ENCODE data around the gene CFTR. TPM values are rescaled to one million over a fixed set of nuclear protein-coding genes. Genes with fewer than 3 reads are reported as not detected.

CFTR gene
- total RNA-seq, 1 experiment from 2014 or later = not detected

GRCh38 chr7:117685795-117686194, 206.0 kb downstream of the CFTR start:
- TF ChIP-seq CTCF (IDR thresholded peaks at IDR 0.05 in 2 of 3, conservative IDR thresholded peaks at IDR 0.05 in 1 of 3; ENCODE audit: borderline replicate concordance in 1 of 3, insufficient read depth in 1 of 3, low read depth in 2 of 3, low read length in 2 of 3) (no peak), POLR2A (IDR thresholded peaks at IDR 0.05; ENCODE audit: borderline replicate concordance, extremely low read depth, insufficient read depth, insufficient read length) (no peak), EGR1 (IDR thresholded peaks at IDR 0.05; ENCODE audit: low read depth) (no peak)
- H3K27ac ChIP-seq (ENCODE audit: low read depth, low read length) = no peak overlapping the region
- no peaks in the 10 kb centered on the region for H3K79me2 ChIP-seq (ENCODE audit: insufficient read depth, low read length)
- DNase-seq (ENCODE audit: low read depth, low spot score) (no peak), ATAC-seq (no peak)
- intact Hi-C loops (cut with micrococcal nuclease) = no loop called here
- H3K36me3 ChIP-seq (ENCODE audit: control insufficient read depth in 1 of 2, insufficient read depth in 2 of 2, low read length in 2 of 2) = no peaks in the 10 kb centered on the region
- RAD21 ChIA-PET (ENCODE audit: low non-redundant PET in 1 of 2, low total read pairs in 2 of 2, uncharacterized antibody in 2 of 2, unreplicated experiment in 2 of 2) = no interaction called here
- no peaks in the 10 kb centered on the region for H3K4me1 ChIP-seq (ENCODE audit: control insufficient read depth in 1 of 2, insufficient read depth in 2 of 2, low read length in 2 of 2)
- POLR2A ChIA-PET = no interaction called here
- no peak overlapping the region for H3K4me3 ChIP-seq (replicated peaks in 1 of 2; ENCODE audit: low read depth in 1 of 2, low read length in 2 of 2)
- BruUV-seq (replicated peaks) = no TSS peak
- no peaks in the 10 kb centered on the region for H3K27me3 ChIP-seq (ENCODE audit: insufficient read depth, low read length)
- no peak overlapping the region for H3K4me2 ChIP-seq (ENCODE audit: low read length)
- no peaks in the 10 kb centered on the region for H3K9me3 ChIP-seq (ENCODE audit: control insufficient read depth in 1 of 2, insufficient read depth in 1 of 2, low read depth in 1 of 2, low read length in 2 of 2)
- no peaks in the 10 kb centered on the region for H3K9me2 ChIP-seq (ENCODE audit: insufficient read depth)
- H3K9ac ChIP-seq (ENCODE audit: low read length) = no peak overlapping the region
- CTCF ChIA-PET = interaction anchor here (1.5 kb wide), 1 partner anchor 11 kb away, joined by 3 read pairs; no protein-coding TSS in a partner anchor
- no peak overlapping the region for H2AFZ ChIP-seq (ENCODE audit: low read depth, low read length, poor library complexity, severe bottlenecking)
- H4K20me1 ChIP-seq (ENCODE audit: insufficient read depth) = no peaks in the 10 kb centered on the region

DNA sequence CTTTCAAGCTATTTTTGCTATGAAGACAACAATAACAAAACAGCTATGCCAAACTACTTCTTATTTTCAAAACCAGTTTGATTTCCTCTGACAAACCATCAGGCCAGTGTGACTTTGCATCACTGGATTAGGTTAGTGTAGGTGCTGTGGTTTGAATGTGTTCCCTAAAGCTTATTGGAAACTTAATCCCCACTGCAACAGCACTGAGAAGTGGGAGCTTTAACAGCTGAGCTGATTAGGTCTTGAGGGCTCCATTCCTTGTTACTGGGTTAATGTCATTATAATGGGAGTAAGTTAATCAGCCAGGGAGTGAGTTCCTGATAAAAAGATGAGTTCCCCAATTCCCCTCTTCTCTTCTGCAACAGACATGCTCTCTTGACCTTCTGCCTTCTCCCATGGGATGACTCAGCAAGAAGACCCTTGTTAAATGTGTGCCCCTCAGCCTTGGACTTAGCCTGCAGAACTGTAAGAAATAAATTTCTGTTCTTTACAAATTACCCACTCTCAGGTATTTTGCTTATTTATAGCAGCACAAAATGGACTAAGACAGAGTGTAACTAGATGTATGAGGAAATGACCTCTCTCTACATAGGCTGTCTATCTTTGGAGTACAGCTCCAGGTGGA, 206.6 kb downstream of the CFTR start:
- ChIA-PET POLR2A (no interaction called here), RAD21 (ENCODE audit: low non-redundant PET in 1 of 2, low total read pairs in 2 of 2, uncharacterized antibody in 2 of 2, unreplicated experiment in 2 of 2) (no interaction called here), CTCF (interaction anchor here (1.5 kb wide), 1 partner anchor 12 kb away, joined by 3 read pairs; no protein-coding TSS in a partner anchor)
- no peak overlapping the region for H3K4me2 ChIP-seq (ENCODE audit: low read length)
- H4K20me1 ChIP-seq (ENCODE audit: insufficient read depth) = no peaks in the 10 kb centered on the region
- H3K9me3 ChIP-seq (ENCODE audit: control insufficient read depth in 1 of 2, insufficient read depth in 1 of 2, low read depth in 1 of 2, low read length in 2 of 2) = no peaks in the 10 kb centered on the region
- H3K79me2 ChIP-seq (ENCODE audit: insufficient read depth, low read length) = no peaks in the 10 kb centered on the region
- no TSS peak for BruUV-seq (replicated peaks)
- no peak overlapping the region for H3K4me3 ChIP-seq (replicated peaks in 1 of 2; ENCODE audit: low read depth in 1 of 2, low read length in 2 of 2)
- no peak overlapping the region for H3K27ac ChIP-seq (ENCODE audit: low read depth, low read length)
- no peaks in the 10 kb centered on the region for H3K4me1 ChIP-seq (ENCODE audit: control insufficient read depth in 1 of 2, insufficient read depth in 2 of 2, low read length in 2 of 2)
- DNase-seq (ENCODE audit: low read depth, low spot score) (no peak), ATAC-seq (no peak)
- no peaks in the 10 kb centered on the region for H3K27me3 ChIP-seq (ENCODE audit: insufficient read depth, low read length)
- no peaks in the 10 kb centered on the region for H3K36me3 ChIP-seq (ENCODE audit: control insufficient read depth in 1 of 2, insufficient read depth in 2 of 2, low read length in 2 of 2)
- H3K9me2 ChIP-seq (ENCODE audit: insufficient read depth) = no peaks in the 10 kb centered on the region
- intact Hi-C loops (cut with micrococcal nuclease) = no loop called here
- H2AFZ ChIP-seq (ENCODE audit: low read depth, low read length, poor library complexity, severe bottlenecking) = no peak overlapping the region
- no peak overlapping the region for H3K9ac ChIP-seq (ENCODE audit: low read length)
- TF ChIP-seq SIN3A (IDR thresholded peaks at IDR 0.05; ENCODE audit: low read depth) (no peak), ATF3 (IDR thresholded peaks at IDR 0.05) (no peak), CEBPB (IDR thresholded peaks at IDR 0.05; ENCODE audit: low read depth) (no peak), SP1 (IDR thresholded peaks at IDR 0.05; ENCODE audit: low read depth) (no peak), EGR1 (IDR thresholded peaks at IDR 0.05; ENCODE audit: low read depth) (no peak), POLR2AphosphoS5 (IDR thresholded peaks at IDR 0.05; ENCODE audit: low read depth, low read length) (no peak), ZFX (IDR thresholded peaks at IDR 0.05) (no peak), CTCF (IDR thresholded peaks at IDR 0.05 in 2 of 3, conservative IDR thresholded peaks at IDR 0.05 in 1 of 3; ENCODE audit: borderline replicate concordance in 1 of 3, insufficient read depth in 1 of 3, low read depth in 2 of 3, low read length in 2 of 3) (no peak), ELF1 (IDR thresholded peaks at IDR 0.05; ENCODE audit: borderline replicate concordance, low read depth) (no peak), REST (IDR thresholded peaks at IDR 0.05; ENCODE audit: low read depth) (no peak)
